GM23338 (cell line): ENCODE measurements around the gene SNRNP200. TPM values are rescaled to one million over a fixed set of nuclear protein-coding genes. Genes with fewer than 3 reads are reported as not detected.

ENCODE experiments used
- ATAC-seq: fragments of 200-7000 bp; cut with Tn5 transposase; 3 replicates; pipeline ENCODE4 v1.9.1; 2020
- DNase-seq: peaks from one replicate; pipeline ENCODE4 v3.0.0-alpha.2; 2015; ENCODE audit warnings: low spot score
- H2AFZ ChIP-seq: fragments of 200-600 bp; sonication (generic); 2 replicates; pipeline ENCODE4 v1.8.0; 2016; ENCODE audit warnings: antibody characterized with exemption, mild to moderate bottlenecking, moderate library complexity
- H3F3A ChIP-seq: fragments of 200-600 bp; sonication (generic); replicated peaks from 2 replicates; pipeline ENCODE4 v1.8.0; 2017; ENCODE audit warnings: antibody characterized with exemption, mixed run types, low read depth
- H3K27ac ChIP-seq: fragments of 200-600 bp; sonication (generic); 2 replicates; pipeline ENCODE4 v1.6.1; 2016; ENCODE audit warnings: low read depth
- H3K27me3 ChIP-seq: fragments of 200-600 bp; sonication (generic); 2 replicates; pipeline ENCODE4 v1.8.0; 2016; ENCODE audit warnings: mild to moderate bottlenecking, mixed run types, moderate library complexity; ENCODE audit not compliant: insufficient read depth
- H3K36me3 ChIP-seq: fragments of 200-600 bp; sonication (generic); 2 replicates; pipeline ENCODE4 v1.8.0; 2016; ENCODE audit warnings: mild to moderate bottlenecking; ENCODE audit not compliant: insufficient read depth
- H3K4me1 ChIP-seq: fragments of 200-600 bp; sonication (generic); 2 replicates; pipeline ENCODE4 v1.8.0; 2016; ENCODE audit warnings: mild to moderate bottlenecking, moderate library complexity; ENCODE audit not compliant: insufficient read depth
- H3K4me2 ChIP-seq: fragments of 200-600 bp; sonication (generic); 2 replicates; pipeline ENCODE4 v1.7.1; 2017; ENCODE audit warnings: mixed run types
- H3K4me3 ChIP-seq: fragments of 200-600 bp; sonication (generic); 2 replicates; pipeline ENCODE4 v1.6.1; 2016; ENCODE audit warnings: mixed run types
- H3K79me2 ChIP-seq: fragments of 200-600 bp; sonication (generic); replicated peaks from 2 replicates; pipeline ENCODE4 v1.8.0; 2017; ENCODE audit warnings: mild to moderate bottlenecking; ENCODE audit not compliant: insufficient read depth
- H3K9me2 ChIP-seq: fragments of 200-600 bp; sonication (generic); 2 replicates; pipeline ENCODE4 v1.8.0; 2017; ENCODE audit not compliant: insufficient read depth
- H4K20me1 ChIP-seq: fragments of 200-600 bp; sonication (generic); replicated peaks from 2 replicates; pipeline ENCODE4 v1.8.0; 2017; ENCODE audit warnings: mild to moderate bottlenecking; ENCODE audit not compliant: insufficient read depth
- H3K27ac Mint-ChIP-seq: 2 replicates; pipeline ENCODE4 v1.8.0; 2020; ENCODE audit warnings: inconsistent platforms, mild to moderate bottlenecking, moderate library complexity, mixed read lengths
- H3K27me3 Mint-ChIP-seq: 3 replicates; pipeline ENCODE4 v1.8.0; 2022; ENCODE audit warnings: low read depth, mild to moderate bottlenecking, moderate library complexity, mixed read lengths, inconsistent platforms; ENCODE audit not compliant: insufficient read depth, poor library complexity
- H3K36me3 Mint-ChIP-seq: 3 replicates; pipeline ENCODE4 v1.8.0; 2021; ENCODE audit warnings: low read depth, mild to moderate bottlenecking, inconsistent platforms, moderate library complexity, mixed read lengths
- H3K4me1 Mint-ChIP-seq: 3 replicates; pipeline ENCODE4 v1.8.0; 2020; ENCODE audit warnings: mild to moderate bottlenecking, inconsistent platforms, mixed read lengths
- H3K4me3 Mint-ChIP-seq: 3 replicates; pipeline ENCODE4 v1.8.0; 2021; ENCODE audit warnings: moderate library complexity, mild to moderate bottlenecking, inconsistent platforms, mixed read lengths
- H3K9me3 Mint-ChIP-seq: 3 replicates; pipeline ENCODE4 v1.8.0; 2020; ENCODE audit warnings: moderate library complexity, mild to moderate bottlenecking, inconsistent platforms, mixed read lengths
- CREB1 ChIP-seq: fragments of 250-450 bp; sonication (Bioruptor Pico); IDR thresholded peaks from 2 replicates; pipeline ENCODE4 v1.5.0; 2020; ENCODE audit warnings: low read depth, mild to moderate bottlenecking, moderate library complexity
- CTCF ChIP-seq, 2 experiments: fragments of 200-600 bp in 1 of 2; sonication (generic) in 1 of 2; conservative IDR thresholded peaks; 2 replicates each; pipeline versions ENCODE4 v1.5.1 to v1.6.1; 2016 to 2017; ENCODE audit warnings: antibody characterized with exemption in 2 of 2, low read depth in 2 of 2, mild to moderate bottlenecking in 2 of 2, moderate library complexity in 1 of 2
- ETS1 ChIP-seq: IDR thresholded peaks from 2 replicates; pipeline ENCODE4 v1.6.1; 2016; ENCODE audit warnings: antibody characterized with exemption
- EZH2 ChIP-seq: fragments of 200-600 bp; sonication (generic); IDR thresholded peaks from one replicate; pipeline ENCODE4 v1.8.0; 2017; ENCODE audit warnings: antibody characterized with exemption, mild to moderate bottlenecking, low read depth; ENCODE audit not compliant: unreplicated experiment
- EZH2phosphoT487 ChIP-seq: fragments of 200-600 bp; sonication (generic); IDR thresholded peaks from one replicate; pipeline ENCODE4 v1.8.1; 2018; ENCODE audit warnings: antibody characterized with exemption; ENCODE audit not compliant: unreplicated experiment
- JUNB ChIP-seq: IDR thresholded peaks from one replicate; pipeline ENCODE4 v1.6.1; 2016; ENCODE audit warnings: antibody characterized with exemption; ENCODE audit not compliant: unreplicated experiment
- NANOG ChIP-seq: IDR thresholded peaks from 2 replicates; pipeline ENCODE4 v1.6.1; 2016; ENCODE audit warnings: antibody characterized with exemption, borderline replicate concordance
- POLR2AphosphoS5 ChIP-seq: IDR thresholded peaks from 2 replicates; pipeline ENCODE4 v1.6.1; 2016; ENCODE audit warnings: antibody characterized with exemption, low read depth
- REST ChIP-seq: IDR thresholded peaks from one replicate; pipeline ENCODE4 v1.6.1; 2018; ENCODE audit warnings: antibody characterized with exemption; ENCODE audit not compliant: unreplicated experiment
- STAT1 ChIP-seq: IDR thresholded peaks from one replicate; pipeline ENCODE4 v1.6.1; 2016; ENCODE audit warnings: antibody characterized with exemption; ENCODE audit not compliant: unreplicated experiment
- ZNF114 ChIP-seq: fragments of 250-450 bp; sonication (Bioruptor Pico); IDR thresholded peaks from 2 replicates; pipeline ENCODE4 v1.5.0; 2020; ENCODE audit warnings: mild to moderate bottlenecking, moderate library complexity
- ZNF462 ChIP-seq: fragments of 250-450 bp; sonication (Bioruptor Pico); IDR thresholded peaks from 2 replicates; pipeline ENCODE4 v1.5.0; 2020; ENCODE audit warnings: mild to moderate bottlenecking, moderate library complexity
- polyA plus RNA-seq: library from polyadenylated mRNA; unstranded; fragments of >200 nt; fragmentation: Nextera tagmentation; extraction: Ambion mirVana; gene quantifications from 2 replicates; pipeline ENCODE4 v1.2.1, GENCODE V29; 2016
- total RNA-seq: library from RNA; depleted of rRNA; stranded (reverse); fragments of >200 nt; shearing (Covaris generic); gene quantifications from 2 replicates; pipeline ENCODE4 v1.2.3, GENCODE V29; 2014

The SNRNP200 gene
- total and polyA plus RNA-seq, 2 experiments from 2014 or later, result 70.7 to 179 TPM

- TF ChIP-seq ZNF462 (CRISPR knock-in tag) (no peak), NANOG (no peak)
These were observed 74.0 kb downstream of the SNRNP200 start (continued) for GRCh38 chr2:96231316-96231715.

- ATAC-seq, result no peak
- Histone ChIP-seq H3K36me3 (no peaks in the 10 kb centered on the region), H3K27me3 (no peaks in the 10 kb centered on the region), H2AFZ (no peak overlapping the region), H3K4me1 (no peaks in the 10 kb centered on the region), H4K20me1 (no peaks in the 10 kb centered on the region), H3K9me2 (no peaks in the 10 kb centered on the region), H3F3A (no peaks in the 10 kb centered on the region), H3K4me3 (no peak overlapping the region), H3K27ac (no peak overlapping the region), H3K79me2 (no peaks in the 10 kb centered on the region), H3K4me2 (no peak overlapping the region)
- peaks cover 13% of the 10 kb centered on the region for H3K4me1 Mint-ChIP-seq
- no peaks in the 10 kb centered on the region for H3K27me3 Mint-ChIP-seq
- DNase-seq, result no peak
- H3K27ac Mint-ChIP-seq, result no peak overlapping the region
- H3K36me3 Mint-ChIP-seq, result no peaks in the 10 kb centered on the region
- no peak overlapping the region for H3K4me3 Mint-ChIP-seq
- H3K9me3 Mint-ChIP-seq, result no peaks in the 10 kb centered on the region
- TF ChIP-seq POLR2AphosphoS5 (no peak), EZH2phosphoT487 (no peak), CTCF (conservative IDR thresholded peaks at IDR 0.05; ENCODE audit: low read depth in 2 of 2) (no peak), REST (no peak), STAT1 (no peak), EZH2 (no peak), ZNF114 (CRISPR knock-in tag) (no peak), JUNB (no peak), ETS1 (no peak), CREB1 (CRISPR knock-in tag) (no peak), NANOG (no peak)
These were observed 80.3 kb downstream of the SNRNP200 start for GRCh38 chr2:96225016-96225533.
